ENCODE measurements around the gene ASTL. TPM values are rescaled to one million over a fixed set of nuclear protein-coding genes. Genes with fewer than 3 reads are reported as not detected.

Gene ASTL
- total and polyA plus RNA-seq, 2 experiments from 2014 or later = not detected

GRCh38 chr2:96148410-96149217 lies 10.3 kb upstream of the ASTL start:
- DNase-seq (ENCODE audit: low spot score) = peak; percentile 86
- Histone ChIP-seq H3K9me2 (replicated peaks; ENCODE audit: insufficient read depth) (no peaks in the 10 kb centered on the region), H3K4me2 (peak overlapping the region; percentile 55), H3K79me2 (no peaks in the 10 kb centered on the region), H3K9me3 (ENCODE audit: low read depth) (no peaks in the 10 kb centered on the region), H3K27me3 (no peaks in the 10 kb centered on the region), H4K20me1 (ENCODE audit: insufficient read depth, poor library complexity, severe bottlenecking) (no peaks in the 10 kb centered on the region), H2AFZ (no peak overlapping the region), H3K4me1 (ENCODE audit: insufficient read depth) (peaks cover 19% of the 10 kb centered on the region), H3K4me3 (no peak overlapping the region), H3K27ac (peak overlapping the region; percentile 79), H3K36me3 (replicated peaks; ENCODE audit: insufficient read depth, low read depth) (no peaks in the 10 kb centered on the region)
- TF ChIP-seq CTCF (IDR thresholded peaks at IDR 0.05; ENCODE audit: poor library complexity) (no peak), EZH2phosphoT487 (IDR thresholded peaks at IDR 0.05; ENCODE audit: low read depth, severe bottlenecking, unreplicated experiment) (no peak), EZH2 (IDR thresholded peaks at IDR 0.05; ENCODE audit: borderline replicate concordance) (no peak)
- WGBS (ENCODE audit: low lambda C conversion rate, missing lambda C conversion rate) = 46% methylated on average over 28 of the region's 29 CpGs

GRCh38 chr2:96147593-96148201 lies 9.4 kb upstream of the ASTL start:
- Histone ChIP-seq H3K9me2 (replicated peaks; ENCODE audit: insufficient read depth) (no peaks in the 10 kb centered on the region), H3K4me2 (no peak overlapping the region), H3K4me1 (ENCODE audit: insufficient read depth) (peaks cover 19% of the 10 kb centered on the region), H3K9me3 (ENCODE audit: low read depth) (no peaks in the 10 kb centered on the region), H3K36me3 (replicated peaks; ENCODE audit: insufficient read depth, low read depth) (no peaks in the 10 kb centered on the region), H4K20me1 (ENCODE audit: insufficient read depth, poor library complexity, severe bottlenecking) (no peaks in the 10 kb centered on the region), H3K27ac (peak overlapping the region; percentile 49), H3K4me3 (no peak overlapping the region), H2AFZ (no peak overlapping the region), H3K79me2 (no peaks in the 10 kb centered on the region), H3K27me3 (no peaks in the 10 kb centered on the region)
- no peak for DNase-seq (ENCODE audit: low spot score)
- TF ChIP-seq CTCF (IDR thresholded peaks at IDR 0.05; ENCODE audit: poor library complexity) = no peak
- TF ChIP-seq EZH2 (IDR thresholded peaks at IDR 0.05; ENCODE audit: borderline replicate concordance) = no peak
- TF ChIP-seq EZH2phosphoT487 (IDR thresholded peaks at IDR 0.05; ENCODE audit: low read depth, severe bottlenecking, unreplicated experiment) = no peak
- WGBS (ENCODE audit: low lambda C conversion rate, missing lambda C conversion rate) = 84% methylated on average over 9 of the region's 9 CpGs

- H2AFZ ChIP-seq = no peak overlapping the region
- DNase-seq (ENCODE audit: low spot score) = no peak
- H3K4me1 ChIP-seq (ENCODE audit: insufficient read depth) = peaks cover 19% of the 10 kb centered on the region
- H3K9me3 ChIP-seq (ENCODE audit: low read depth) = no peaks in the 10 kb centered on the region
- no peaks in the 10 kb centered on the region for H3K27me3 ChIP-seq
- H3K36me3 ChIP-seq (replicated peaks; ENCODE audit: insufficient read depth, low read depth) = no peaks in the 10 kb centered on the region
- H3K4me3 ChIP-seq = no peak overlapping the region
- TF ChIP-seq EZH2phosphoT487 (IDR thresholded peaks at IDR 0.05; ENCODE audit: low read depth, severe bottlenecking, unreplicated experiment) (no peak), CTCF (IDR thresholded peaks at IDR 0.05; ENCODE audit: poor library complexity) (no peak), EZH2 (IDR thresholded peaks at IDR 0.05; ENCODE audit: borderline replicate concordance) (no peak)
- 61% methylated on average over 9 of the region's 9 CpGs for WGBS (ENCODE audit: low lambda C conversion rate, missing lambda C conversion rate)
- no peak overlapping the region for H3K4me2 ChIP-seq
- no peaks in the 10 kb centered on the region for H3K79me2 ChIP-seq
- H3K9me2 ChIP-seq (replicated peaks; ENCODE audit: insufficient read depth) = no peaks in the 10 kb centered on the region
- H3K27ac ChIP-seq = peak overlapping the region; percentile 49
- no peaks in the 10 kb centered on the region for H4K20me1 ChIP-seq (ENCODE audit: insufficient read depth, poor library complexity, severe bottlenecking)
These were observed 8.7 kb upstream of the ASTL start for GRCh38 chr2:96146881-96147592.
